H1 (cell line): Measurements from ENCODE around the gene NFASC. TPM values are rescaled to one million over a fixed set of nuclear protein-coding genes. Genes with fewer than 3 reads are reported as not detected.

Experiments
- CTCF ChIA-PET: fragments of 300-600 bp; sonication (Branson Sonifier 250); formaldehyde crosslinking; loops from one replicate; lab custom pipeline; 2021; ENCODE audit not compliant: partially characterized antibody; lab: Charles Lee
- POLR2A ChIA-PET: fragments of 300-600 bp; sonication (Branson Sonifier 250); formaldehyde crosslinking; loops from one replicate; lab custom pipeline; 2021; ENCODE audit warnings: inconsistent platforms; ENCODE audit not compliant: partially characterized antibody; lab: Charles Lee
- DNase-seq, 2 experiments: peaks; one replicate each; pipeline versions ENCODE4 v3.0.0 to v3.0.0-alpha.2; 2010 to 2022; ENCODE audit warnings: low spot score in 2 of 2, low read depth in 1 of 2, mixed read lengths in 1 of 2
- FAIRE-seq: peaks from 2 replicates; lab custom pipeline; 2011; peaks lifted over from hg19 to GRCh38; lab: Jason Lieb, UNC
- H2AFZ ChIP-seq: 2 replicates; pipeline ENCODE4 v1.8.1; 2012; ENCODE audit warnings: low read length, inconsistent platforms
- H2AK5ac ChIP-seq: 2 replicates; pipeline ENCODE4 v1.6.1; 2013; ENCODE audit warnings: low read depth, low read length
- H2BK120ac ChIP-seq: replicated peaks from 2 replicates; pipeline ENCODE3; 2013; ENCODE audit warnings: low read depth, low read length, inconsistent platforms
- H2BK12ac ChIP-seq: 2 replicates; pipeline ENCODE4 v1.6.1; 2013; ENCODE audit warnings: low read depth, low read length
- H2BK15ac ChIP-seq: 2 replicates; pipeline ENCODE4 v1.6.1; 2013; ENCODE audit warnings: low read length
- H2BK20ac ChIP-seq: 2 replicates; pipeline ENCODE4 v1.6.1; 2013; ENCODE audit warnings: low read length
- H2BK5ac ChIP-seq: 2 replicates; pipeline ENCODE4 v1.6.1; 2013; ENCODE audit warnings: low read depth, low read length
- H3K14ac ChIP-seq: 2 replicates; pipeline ENCODE4 v1.6.1; 2013; ENCODE audit warnings: inconsistent platforms; ENCODE audit not compliant: insufficient read length
- H3K18ac ChIP-seq: 2 replicates; pipeline ENCODE4 v1.6.1; 2013; ENCODE audit warnings: low read length; ENCODE audit errors: extremely low read depth
- H3K23ac ChIP-seq: 2 replicates; pipeline ENCODE4 v1.6.1; 2013; ENCODE audit warnings: inconsistent platforms; ENCODE audit not compliant: insufficient read length
- H3K23me2 ChIP-seq: 2 replicates; pipeline ENCODE4 v1.6.1; 2013; ENCODE audit warnings: low read depth, low read length
- H3K27ac ChIP-seq: 2 replicates; pipeline ENCODE4 v1.6.1; 2011; ENCODE audit warnings: low read depth, low read length, inconsistent platforms
- H3K27me3 ChIP-seq, 4 experiments: replicated peaks in 1 of 4; 1 replicate in 1 of 4; 2 replicates in 3 of 4; pipeline versions ENCODE4 v1.6.1 to v1.8.1; 2011 to 2013; ENCODE audit warnings: low read length in 3 of 4, mild to moderate bottlenecking in 3 of 4, inconsistent platforms in 2 of 4, mixed read lengths in 2 of 4, moderate library complexity in 1 of 4; ENCODE audit not compliant: control insufficient read depth in 3 of 4, insufficient read depth in 3 of 4; ENCODE audit errors: extremely low read depth in 1 of 4
- H3K36me3 ChIP-seq, 4 experiments: 2 replicates each; pipeline versions ENCODE4 v1.6.1 to v1.8.1; 2011 to 2013; ENCODE audit warnings: mild to moderate bottlenecking in 4 of 4, low read length in 3 of 4, moderate library complexity in 2 of 4, control low read depth in 1 of 4, inconsistent platforms in 1 of 4; ENCODE audit not compliant: insufficient read depth in 4 of 4, control insufficient read depth in 2 of 4
- H3K4ac ChIP-seq: replicated peaks from 2 replicates; pipeline ENCODE3; 2013; ENCODE audit warnings: low read length, low read depth, mixed read lengths, inconsistent platforms; ENCODE audit not compliant: insufficient read length
- H3K4me1 ChIP-seq, 4 experiments: replicated peaks in 1 of 4; 1 replicate in 1 of 4; 2 replicates in 3 of 4; pipeline versions ENCODE4 v1.6.1 to v1.8.1; 2011 to 2013; ENCODE audit warnings: low read length in 3 of 4, inconsistent platforms in 2 of 4, mixed read lengths in 1 of 4; ENCODE audit not compliant: insufficient read depth in 4 of 4, control insufficient read depth in 3 of 4
- H3K4me2 ChIP-seq, 2 experiments: 2 replicates each; pipeline versions ENCODE4 v1.6.1 to v1.8.1; 2011 to 2013; ENCODE audit warnings: low read depth in 2 of 2, low read length in 2 of 2, control low read depth in 1 of 2, inconsistent platforms in 1 of 2, mild to moderate bottlenecking in 1 of 2; ENCODE audit not compliant: insufficient read depth in 1 of 2
- H3K4me3 ChIP-seq, 4 experiments: fragments of 200-600, 300-600 bp in 1 of 4; sonication (generic), shearing (Covaris generic), sonication (Bioruptor Twin) in 1 of 4; 2 replicates each; pipeline versions ENCODE4 v1.5.1 to v1.8.1; 2011 to 2016; ENCODE audit warnings: low read length in 4 of 4, low read depth in 3 of 4, control low read depth in 2 of 4, inconsistent platforms in 2 of 4, mild to moderate bottlenecking in 2 of 4, mixed read lengths in 1 of 4, moderate library complexity in 1 of 4; ENCODE audit not compliant: insufficient read depth in 2 of 4; ENCODE audit errors: extremely low read depth in 1 of 4
- H3K56ac ChIP-seq: replicated peaks from 2 replicates; pipeline ENCODE3; 2013; ENCODE audit warnings: low read depth, mild to moderate bottlenecking, mixed read lengths, low read length, inconsistent platforms; ENCODE audit not compliant: insufficient read length
- H3K79me1 ChIP-seq: 2 replicates; pipeline ENCODE4 v1.6.1; 2013; ENCODE audit warnings: low read depth, low read length, control low read depth
- H3K79me2 ChIP-seq, 2 experiments: 2 replicates each; pipeline versions ENCODE4 v1.6.1 to v1.8.1; 2012 to 2013; ENCODE audit warnings: low read length in 2 of 2, mild to moderate bottlenecking in 2 of 2, inconsistent platforms in 1 of 2; ENCODE audit not compliant: insufficient read depth in 2 of 2, control insufficient read depth in 1 of 2
- H3K9ac ChIP-seq, 4 experiments: replicated peaks in 1 of 4; 1 replicate in 1 of 4; 2 replicates in 3 of 4; pipeline versions ENCODE4 v1.6.1 to v1.8.1; 2011 to 2013; ENCODE audit warnings: low read depth in 3 of 4, low read length in 3 of 4, control low read depth in 2 of 4, mild to moderate bottlenecking in 2 of 4, moderate library complexity in 2 of 4, inconsistent platforms in 1 of 4; ENCODE audit errors: extremely low read depth in 1 of 4
- H3K9me3 ChIP-seq, 2 experiments: 2 replicates each; pipeline versions ENCODE4 v1.6.1 to v1.8.1; 2012 to 2013; ENCODE audit warnings: mild to moderate bottlenecking in 2 of 2, moderate library complexity in 2 of 2, control low read depth in 1 of 2, inconsistent platforms in 1 of 2, low read depth in 1 of 2, low read length in 1 of 2, mixed read lengths in 1 of 2; ENCODE audit not compliant: insufficient read depth in 2 of 2
- H4K20me1 ChIP-seq, 2 experiments: replicated peaks in 1 of 2; 2 replicates each; pipeline versions ENCODE3 to v1.8.1; 2011 to 2013; ENCODE audit warnings: inconsistent platforms in 2 of 2, low read length in 2 of 2, mild to moderate bottlenecking in 1 of 2; ENCODE audit not compliant: insufficient read depth in 2 of 2, control insufficient read depth in 1 of 2
- H4K5ac ChIP-seq: 2 replicates; pipeline ENCODE4 v1.6.1; 2013; ENCODE audit warnings: low read length, low read depth, mixed read lengths, inconsistent platforms; ENCODE audit not compliant: insufficient read length
- H4K8ac ChIP-seq: 2 replicates; pipeline ENCODE4 v1.8.0; 2013; ENCODE audit warnings: mild to moderate bottlenecking, moderate library complexity, low read length, inconsistent platforms; ENCODE audit not compliant: insufficient read depth; ENCODE audit errors: extremely low read depth
- H4K91ac ChIP-seq: replicated peaks from 2 replicates; pipeline ENCODE3; 2013; ENCODE audit warnings: low read length, mixed read lengths, inconsistent platforms; ENCODE audit not compliant: insufficient read length
- ASH2L ChIP-seq: fragments of 200-600, 300-600 bp; sonication (generic); IDR thresholded peaks from one replicate; pipeline ENCODE4 v1.7.1; 2017; ENCODE audit warnings: low read length
- E2F6 ChIP-seq: IDR thresholded peaks from 2 replicates; pipeline ENCODE4 v1.6.1; 2012; ENCODE audit warnings: inconsistent platforms
- FOSL1 ChIP-seq: IDR thresholded peaks from 2 replicates; pipeline ENCODE4 v1.6.1; 2011; ENCODE audit warnings: mild to moderate bottlenecking, low read depth, low read length, moderate library complexity; ENCODE audit not compliant: insufficient read depth
- RBBP5 ChIP-seq: IDR thresholded peaks from 2 replicates; pipeline ENCODE4 v1.7.1; 2012; ENCODE audit warnings: low read depth, mild to moderate bottlenecking, inconsistent platforms, low read length, moderate library complexity, borderline replicate concordance
- SIRT6 ChIP-seq: IDR thresholded peaks from one replicate; pipeline ENCODE4 v1.7.1; 2012; ENCODE audit warnings: low read length, inconsistent platforms
- SP1 ChIP-seq: IDR thresholded peaks from 2 replicates; pipeline ENCODE4 v1.6.1; 2011; ENCODE audit warnings: low read depth, low read length
- TBP ChIP-seq: IDR thresholded peaks from 2 replicates; pipeline ENCODE4 v1.6.1; 2011; ENCODE audit warnings: low read depth, low read length, improper control_type of control experiment
- YY1 ChIP-seq: IDR thresholded peaks from 2 replicates; pipeline ENCODE4 v1.6.1; 2011; ENCODE audit warnings: low read depth, mild to moderate bottlenecking, low read length
- ZNF274 ChIP-seq: IDR thresholded peaks from 2 replicates; pipeline ENCODE4 v1.7.0; 2012; ENCODE audit warnings: low read length, borderline replicate concordance; ENCODE audit errors: extremely low read depth
- WGBS, 2 experiments: shearing (Covaris generic) in 1 of 2; methylation state at CpG; one replicate each; pipeline versions ENCODE4 v1.1.6 to v1.1.7; 2013 to 2015; ENCODE audit warnings: low lambda C conversion rate in 2 of 2, mixed read lengths in 2 of 2, inconsistent platforms in 1 of 2, low coverage in 1 of 2, missing lambda C conversion rate in 1 of 2; ENCODE audit not compliant: insufficient replicate concordance in 2 of 2, insufficient coverage in 1 of 2, insufficient read length in 1 of 2; ENCODE audit errors: extremely low coverage in 1 of 2, missing lambda C conversion rate in 1 of 2; 5-methylcytosine and 5-hydroxymethylcytosine counted together
- polyA plus RNA-seq, 7 experiments: library from polyadenylated mRNA; depleted of rRNA in 3 of 7; stranded (reverse) in 5 of 7; unstranded in 2 of 7; fragments of >200 nt in 5 of 7; fragments of 200-250 nt in 2 of 7; gene quantifications; 1 replicate in 5 of 7; 2 replicates in 1 of 7; 4 replicates in 1 of 7; pipeline versions ENCODE4 v1.2.1 to v1.2.3, GENCODE V29; 2011 to 2013; ENCODE audit warnings: missing spikeins in 2 of 7, mixed read lengths in 2 of 7
- total RNA-seq: library from RNA; stranded (reverse); fragmentation: NEBNext Ultra II Directional; extraction: Animal tissue kit (Norgen Biotek cat#: 25700); gene quantifications from 2 replicates; pipeline ENCODE4 v1.2.1, GENCODE V29; 2021

Gene NFASC
- total and polyA plus RNA-seq, 2 of the 8 experiments (the other 6 are each of a cell fraction or from before 2014, with no cell fraction given) = 5.0 to 15.2 TPM

GRCh38 chr1:205032508-205032907, 161.8 kb downstream of the NFASC start:
- Histone ChIP-seq H2BK5ac (no peak overlapping the region), H3K4me3 (no peak overlapping the region), H4K8ac (no peak overlapping the region), H4K5ac (no peak overlapping the region), H3K23ac (no peak overlapping the region), H3K36me3 (no peaks in the 10 kb centered on the region), H3K23me2 (no peaks in the 10 kb centered on the region), H2AFZ (no peak overlapping the region), H3K4me1 (peaks cover 0 to 7% (median 3%) of the 10 kb centered on the region in 4 experiments; a peak in 4 of 7 replicates), H4K20me1 (no peaks in the 10 kb centered on the region), H3K4me2 (no peak overlapping the region), H2BK120ac (no peak overlapping the region), H2BK15ac (no peak overlapping the region), H2AK5ac (no peak overlapping the region), H3K9ac (no peak overlapping the region), H3K56ac (no peak overlapping the region), H3K27ac (no peak overlapping the region), H3K27me3 (no peaks in the 10 kb centered on the region), H3K18ac (no peak overlapping the region), H3K9me3 (no peaks in the 10 kb centered on the region), H2BK12ac (no peak overlapping the region), H2BK20ac (no peak overlapping the region), H3K79me2 (no peaks in the 10 kb centered on the region), H3K14ac (no peak overlapping the region), H3K4ac (no peak overlapping the region), H3K79me1 (no peaks in the 10 kb centered on the region), H4K91ac (no peak overlapping the region)
- CTCF ChIA-PET = interaction anchor here (1.0 to 33.2 kb wide), 5 partner anchors 16 to 234 kb away, joined by 3 to 531 read pairs (median 71); no protein-coding TSS in a partner anchor
- FAIRE-seq (no peak), DNase-seq (no peak)
- TF ChIP-seq FOSL1 (no peak), RBBP5 (no peak), SIRT6 (no peak), ZNF274 (no peak), ASH2L (no peak), SP1 (no peak), YY1 (no peak), TBP (no peak), E2F6 (no peak)
- POLR2A ChIA-PET = no interaction called here
- 88% methylated on average over 5 of the region's 7 CpGs; no CpG with 5 or more reads in 1 of the 2 experiments for WGBS, 2 experiments
